GM12801 (cell line): Measurements from ENCODE around the gene THEM4.

Experiments used
- CTCF ChIP-seq: IDR thresholded peaks from one replicate; pipeline ENCODE4 v1.5.1; 2011; ENCODE audit warnings: control low read depth; ENCODE audit not compliant: insufficient read length; ENCODE audit errors: extremely low read depth

Gene THEM4

DNA sequence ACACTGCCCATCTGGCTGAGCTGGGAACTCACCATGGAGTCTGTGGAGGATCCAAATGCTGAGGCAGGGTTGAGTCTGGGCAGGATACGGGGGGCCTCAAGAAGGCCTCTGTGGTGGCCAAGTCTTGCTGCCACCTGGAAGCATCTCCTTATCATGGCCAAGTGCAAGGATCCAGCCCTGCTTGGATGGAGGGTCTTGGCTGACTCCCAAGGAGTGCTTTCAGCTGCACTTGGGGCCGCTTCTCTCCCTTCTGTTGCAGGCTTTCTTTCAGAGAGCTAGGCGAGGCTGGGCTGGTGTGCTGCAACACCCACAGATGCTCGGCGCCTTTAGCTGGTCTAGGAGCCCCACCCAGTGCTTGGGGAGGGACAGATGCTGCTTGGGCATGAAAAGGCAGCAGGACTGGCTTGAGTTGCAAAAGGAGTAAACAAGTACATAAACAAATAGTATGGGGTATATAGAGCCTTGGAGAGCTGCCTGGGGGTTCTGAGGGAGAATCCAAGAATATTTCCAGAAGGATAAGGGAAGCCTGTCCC, 55.8 kb downstream of the THEM4 start, which contains the start of gene THEM5:
Gene THEM5, minus strand, starts transcription at position 302 of the 533 bp plus-strand sequence. Its CDS starts 147 bp downstream, at position 155.
- TF ChIP-seq CTCF: no peak

DNA sequence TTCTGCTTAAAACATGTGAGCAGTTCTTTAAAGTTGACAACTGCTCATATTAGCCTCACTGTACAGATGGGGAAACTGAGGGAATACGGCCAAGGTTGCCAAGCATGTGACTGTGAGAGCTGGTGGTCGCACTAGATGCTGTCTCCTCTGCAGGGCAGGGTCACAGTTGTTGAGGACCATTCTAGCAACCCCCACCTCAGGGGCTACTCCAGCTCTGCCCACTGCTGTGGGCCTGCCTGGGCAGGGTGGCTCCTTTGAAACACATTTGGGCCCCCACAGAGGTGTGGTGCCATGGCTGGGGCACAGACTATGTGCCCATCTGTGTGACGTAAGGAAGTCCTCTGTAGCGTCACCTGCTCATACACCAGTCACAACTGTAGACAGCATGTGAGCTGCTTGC, 56.6 kb downstream of the THEM4 start:
- TF ChIP-seq CTCF: no peak

- no peak for TF ChIP-seq CTCF
Measured at GRCh38 chr1:151851886-151852285, 57.4 kb downstream of the THEM4 start.

DNA sequence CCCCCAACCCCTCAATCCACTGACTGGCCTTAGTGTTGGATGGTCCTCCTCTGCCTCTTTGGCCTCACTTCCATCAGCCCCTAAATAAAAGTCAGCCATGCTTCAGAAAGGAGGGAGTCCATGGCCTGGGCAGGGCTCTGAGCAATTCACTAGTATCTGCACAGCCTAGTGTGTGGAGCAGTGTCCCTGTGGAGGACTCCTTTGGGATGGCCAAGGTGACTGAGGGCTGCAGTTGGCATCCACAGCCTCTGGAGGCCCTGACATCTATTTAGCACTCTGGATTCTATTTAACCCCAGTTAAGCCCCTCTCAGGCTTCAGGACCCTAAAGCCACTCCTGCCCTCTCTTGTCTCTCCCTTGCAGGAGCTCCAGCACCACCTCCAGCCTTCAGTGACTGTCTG, 59.4 kb downstream of the THEM4 start:
- TF ChIP-seq CTCF: no peak

GRCh38 chr1:151849126-151849525, 60.2 kb downstream of the THEM4 start:
- TF ChIP-seq CTCF: no peak

DNA sequence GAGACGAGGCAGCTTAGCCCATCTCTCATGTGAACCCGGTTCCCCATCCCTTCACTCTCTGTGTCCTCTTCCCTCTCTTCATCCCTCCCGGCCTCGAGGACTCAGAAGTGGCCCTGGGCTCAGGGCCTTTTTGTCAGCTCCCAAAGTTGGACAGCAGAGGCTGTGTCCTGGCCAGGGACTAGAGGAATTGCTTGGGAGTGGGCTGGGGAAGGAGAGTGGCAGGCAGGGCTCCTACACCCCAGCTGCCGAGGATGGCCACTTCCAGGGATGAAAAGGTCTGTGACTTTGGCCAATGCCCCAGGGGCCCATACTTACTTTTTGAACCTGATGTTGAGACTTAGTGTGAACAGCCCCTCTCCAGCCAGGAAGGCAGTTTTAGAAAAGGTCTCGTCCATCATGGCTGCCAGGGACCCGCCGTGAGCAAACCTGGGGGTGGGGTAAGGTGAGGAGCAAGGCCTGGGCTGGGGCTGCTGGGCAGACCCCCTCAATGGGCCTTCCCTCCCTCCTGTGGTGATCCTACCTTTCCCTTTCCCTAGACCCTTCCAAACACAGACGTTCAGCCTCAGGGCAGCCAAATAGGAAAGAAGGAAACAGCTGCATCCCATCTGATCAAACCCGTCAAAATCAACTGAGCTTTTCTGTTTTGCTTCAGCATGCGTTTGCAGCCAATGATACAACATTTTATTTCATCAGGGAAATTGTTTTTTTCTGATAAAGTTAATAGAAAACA, 61.3 kb downstream of the THEM4 start:
- TF ChIP-seq CTCF: no peak

DNA sequence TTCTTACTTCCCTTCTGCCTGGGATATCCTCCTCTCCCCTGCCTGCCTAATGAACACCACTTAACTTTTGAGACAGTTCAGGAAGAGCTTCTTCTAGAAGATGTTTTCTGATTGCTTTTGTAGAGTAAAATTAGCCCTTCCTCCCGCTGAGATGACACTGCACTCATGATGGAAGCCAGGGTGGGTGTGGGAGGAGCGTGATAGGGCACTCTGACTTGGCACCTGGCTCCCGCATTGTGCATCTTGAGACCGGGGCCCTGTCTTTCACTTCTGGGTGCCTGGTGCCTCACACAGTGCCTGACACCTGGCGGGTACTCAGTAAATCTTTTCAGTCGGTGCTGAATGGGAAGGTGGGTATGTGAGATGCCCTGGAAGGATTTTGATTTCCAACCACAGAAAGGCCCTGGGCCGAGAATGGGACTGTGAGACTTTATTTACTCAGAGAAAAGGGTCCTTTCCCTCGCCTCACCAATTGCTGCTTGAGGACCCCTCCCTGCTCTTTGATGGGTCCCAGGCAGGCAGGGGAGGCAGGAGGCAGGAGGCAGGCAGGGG, 62.5 kb downstream of the THEM4 start:
- no peak for TF ChIP-seq CTCF
